Activated CD4-positive, alpha-beta T cell treated with anti-CD3 and anti-CD28 coated beads, Interleukin-2, Interleukin-6, amounts not matched to agents 100 ng/mL and 50 ng/mL, durations not matched to agents 16 hours and 8 hours (primary cell): ENCODE measurements around the gene LUZP2.
"Not testable (repeated sequence)": the region's sequence is repeated elsewhere in the genome, so short reads cannot be mapped to it uniquely, and the experiment has no call there.

Experiments
- DNase-seq: peaks from one replicate; pipeline ENCODE4 v3.0.0-alpha.2; 2020

The LUZP2 gene

GRCh38 chr11:24934733-24935439 is 438.0 kb downstream of the LUZP2 start:
- no peak for DNase-seq

- no peak for DNase-seq
Measured at GRCh38 chr11:24944891-24945290, 448.0 kb downstream of the LUZP2 start.

GRCh38 chr11:24949406-24949805 is 452.6 kb downstream of the LUZP2 start:
- DNase-seq, result no peak

GRCh38 chr11:24963852-24964251 is 467.0 kb downstream of the LUZP2 start:
- DNase-seq, result no peak

- no peak for DNase-seq
Measured at GRCh38 chr11:24965748-24966147, 468.9 kb downstream of the LUZP2 start.

GRCh38 chr11:24993903-24994302 is 497.1 kb downstream of the LUZP2 start:
- DNase-seq, result not testable (repeated sequence)

GRCh38 chr11:24999929-25000328 is 503.1 kb downstream of the LUZP2 start:
- DNase-seq, result not testable (repeated sequence)

GRCh38 chr11:25037431-25037830 is 540.6 kb downstream of the LUZP2 start:
- DNase-seq, result no peak

GRCh38 chr11:25038131-25038530 is 541.3 kb downstream of the LUZP2 start:
- DNase-seq, result no peak

GRCh38 chr11:25039165-25039564 is 542.3 kb downstream of the LUZP2 start:
- no peak for DNase-seq

- no peak for DNase-seq
Measured at GRCh38 chr11:25048632-25049031, 551.8 kb downstream of the LUZP2 start.

- no peak for DNase-seq
Measured at GRCh38 chr11:25052844-25053243, 556.0 kb downstream of the LUZP2 start.

- no peak for DNase-seq
Measured at GRCh38 chr11:25057861-25058260, 561.0 kb downstream of the LUZP2 start.

- no peak for DNase-seq
Measured at GRCh38 chr11:25065746-25066145, 568.9 kb downstream of the LUZP2 start.

GRCh38 chr11:25066706-25067105 is 569.9 kb downstream of the LUZP2 start:
- DNase-seq, result no peak

- DNase-seq, result no peak
Measured at GRCh38 chr11:25068451-25068850, 571.6 kb downstream of the LUZP2 start.

- DNase-seq, result no peak
Measured at GRCh38 chr11:25094085-25094802, 597.4 kb downstream of the LUZP2 start.

- no peak for DNase-seq
Measured at GRCh38 chr11:25119416-25119815, 622.6 kb downstream of the LUZP2 start.
